Dendritic cell treated with granulocyte-macrophage colony-stimulating factor and Interleukin-4, amounts not matched to agents 40 ng/mL and 50 ng/mL, for 4 days (primary cell): ENCODE data around the gene PLTP.

Source experiments
- H3K27ac Mint-ChIP-seq: one replicate; pipeline ENCODE4 v1.8.0; 2022; ENCODE audit warnings: mild to moderate bottlenecking, mixed read lengths
- H3K27me3 Mint-ChIP-seq: one replicate; pipeline ENCODE4 v1.8.0; 2022; ENCODE audit warnings: mild to moderate bottlenecking, mixed read lengths
- H3K36me3 Mint-ChIP-seq: one replicate; pipeline ENCODE4 v1.8.0; 2022; ENCODE audit warnings: low read depth, mixed read lengths
- H3K4me1 Mint-ChIP-seq: one replicate; pipeline ENCODE4 v1.8.0; 2022; ENCODE audit warnings: low read depth, mixed read lengths
- H3K4me3 Mint-ChIP-seq: one replicate; pipeline ENCODE4 v1.8.0; 2022; ENCODE audit warnings: mild to moderate bottlenecking, moderate library complexity, mixed read lengths
- H3K9me3 Mint-ChIP-seq: one replicate; pipeline ENCODE4 v1.8.0; 2022; ENCODE audit warnings: mixed read lengths
- intact Hi-C: fragments of 100-400 bp; cut with micrococcal nuclease; formaldehyde crosslinking; loops from one replicate; pipeline ENCODE4 v1.15.0; 2022

PLTP gene

GRCh38 chr20:45948742-45949541 lies 37.0 kb upstream of the PLTP start:
- Mint-ChIP-seq H3K27ac (no peak overlapping the region), H3K4me1 (peaks cover 23% of the 10 kb centered on the region), H3K27me3 (no peaks in the 10 kb centered on the region), H3K36me3 (peaks cover 100% of the 10 kb centered on the region), H3K9me3 (no peaks in the 10 kb centered on the region), H3K4me3 (no peak overlapping the region)
- intact Hi-C loops = no loop called here

GRCh38 chr20:45948261-45948733 lies 36.3 kb upstream of the PLTP start:
- peaks cover 29% of the 10 kb centered on the region for H3K4me1 Mint-ChIP-seq
- no peak overlapping the region for H3K4me3 Mint-ChIP-seq
- no peak overlapping the region for H3K27ac Mint-ChIP-seq

GRCh38 chr20:45947110-45947866 lies 35.3 kb upstream of the PLTP start:
- Mint-ChIP-seq H3K4me1 (peaks cover 33% of the 10 kb centered on the region), H3K27ac (no peak overlapping the region), H3K36me3 (peaks cover 100% of the 10 kb centered on the region), H3K27me3 (no peaks in the 10 kb centered on the region), H3K9me3 (no peaks in the 10 kb centered on the region), H3K4me3 (no peak overlapping the region)
- intact Hi-C loops = no loop called here

More at GRCh38 chr20:45948261-45948733, 36.3 kb upstream of the PLTP start:
- intact Hi-C loops = no loop called here
- H3K9me3 Mint-ChIP-seq = no peaks in the 10 kb centered on the region
- no peaks in the 10 kb centered on the region for H3K27me3 Mint-ChIP-seq
- peaks cover 100% of the 10 kb centered on the region for H3K36me3 Mint-ChIP-seq

- intact Hi-C loops = no loop called here
- Mint-ChIP-seq H3K4me1 (peaks cover 33% of the 10 kb centered on the region), H3K27me3 (no peaks in the 10 kb centered on the region), H3K36me3 (peaks cover 95% of the 10 kb centered on the region), H3K9me3 (no peaks in the 10 kb centered on the region), H3K4me3 (no peak overlapping the region), H3K27ac (peak overlapping the region; percentile 82)
Measured at GRCh38 chr20:45946149-45946970, 34.4 kb upstream of the PLTP start.

GRCh38 chr20:45945678-45946148 lies 33.8 kb upstream of the PLTP start:
- Mint-ChIP-seq H3K4me3 (no peak overlapping the region), H3K36me3 (peaks cover 95% of the 10 kb centered on the region), H3K27ac (peak overlapping the region; percentile 82), H3K4me1 (peaks cover 33% of the 10 kb centered on the region), H3K9me3 (no peaks in the 10 kb centered on the region), H3K27me3 (no peaks in the 10 kb centered on the region)
- intact Hi-C loops = no loop called here

GRCh38 chr20:45944965-45945677 lies 33.2 kb upstream of the PLTP start:
- H3K9me3 Mint-ChIP-seq = no peaks in the 10 kb centered on the region
- no peak overlapping the region for H3K4me3 Mint-ChIP-seq
- peaks cover 95% of the 10 kb centered on the region for H3K36me3 Mint-ChIP-seq
- peak overlapping the region; percentile 82 for H3K27ac Mint-ChIP-seq
- peaks cover 33% of the 10 kb centered on the region for H3K4me1 Mint-ChIP-seq
- no peaks in the 10 kb centered on the region for H3K27me3 Mint-ChIP-seq
- intact Hi-C loops = no loop called here

GRCh38 chr20:45944151-45944964 lies 32.4 kb upstream of the PLTP start:
- H3K27ac Mint-ChIP-seq = no peak overlapping the region
- intact Hi-C loops = no loop called here
- H3K4me1 Mint-ChIP-seq = peaks cover 33% of the 10 kb centered on the region
- H3K27me3 Mint-ChIP-seq = no peaks in the 10 kb centered on the region
- peaks cover 95% of the 10 kb centered on the region for H3K36me3 Mint-ChIP-seq
- H3K9me3 Mint-ChIP-seq = no peaks in the 10 kb centered on the region
- no peak overlapping the region for H3K4me3 Mint-ChIP-seq

- H3K27me3 Mint-ChIP-seq = no peaks in the 10 kb centered on the region
- no peak overlapping the region for H3K4me3 Mint-ChIP-seq
- peaks cover 95% of the 10 kb centered on the region for H3K36me3 Mint-ChIP-seq
- H3K9me3 Mint-ChIP-seq = no peaks in the 10 kb centered on the region
- no peak overlapping the region for H3K27ac Mint-ChIP-seq
- H3K4me1 Mint-ChIP-seq = peaks cover 35% of the 10 kb centered on the region
- intact Hi-C loops = no loop called here
Measured at GRCh38 chr20:45943613-45944012, 31.7 kb upstream of the PLTP start.

- H3K9me3 Mint-ChIP-seq = no peaks in the 10 kb centered on the region
- peaks cover 83% of the 10 kb centered on the region for H3K36me3 Mint-ChIP-seq
- H3K27me3 Mint-ChIP-seq = no peaks in the 10 kb centered on the region
- intact Hi-C loops = no loop called here
- H3K4me3 Mint-ChIP-seq = no peak overlapping the region
- H3K4me1 Mint-ChIP-seq = peaks cover 33% of the 10 kb centered on the region
- H3K27ac Mint-ChIP-seq = no peak overlapping the region
Measured at GRCh38 chr20:45940469-45940868, 28.5 kb upstream of the PLTP start.

GRCh38 chr20:45940053-45940452 lies 28.1 kb upstream of the PLTP start:
- H3K27ac Mint-ChIP-seq = no peak overlapping the region

GRCh38 chr20:45938727-45939438 lies 26.9 kb upstream of the PLTP start:
- intact Hi-C loops = no loop called here
- Mint-ChIP-seq H3K9me3 (no peaks in the 10 kb centered on the region), H3K4me3 (no peak overlapping the region), H3K4me1 (peaks cover 23% of the 10 kb centered on the region), H3K36me3 (peaks cover 82% of the 10 kb centered on the region), H3K27me3 (no peaks in the 10 kb centered on the region), H3K27ac (peak overlapping the region; percentile 3)

More at GRCh38 chr20:45940053-45940452, 28.1 kb upstream of the PLTP start:
- Mint-ChIP-seq H3K27me3 (no peaks in the 10 kb centered on the region), H3K4me3 (no peak overlapping the region), H3K36me3 (peaks cover 83% of the 10 kb centered on the region), H3K9me3 (no peaks in the 10 kb centered on the region), H3K4me1 (peaks cover 30% of the 10 kb centered on the region)
- intact Hi-C loops = no loop called here

GRCh38 chr20:45937765-45938164 lies 25.8 kb upstream of the PLTP start:
- Mint-ChIP-seq H3K4me1 (peaks cover 18% of the 10 kb centered on the region), H3K4me3 (no peak overlapping the region), H3K27me3 (no peaks in the 10 kb centered on the region), H3K27ac (no peak overlapping the region), H3K9me3 (no peaks in the 10 kb centered on the region), H3K36me3 (peaks cover 74% of the 10 kb centered on the region)
- intact Hi-C loops = no loop called here
